OCI-LY3 (cell line): Measurements from ENCODE around the gene STMP1.

Source experiments
- CTCF ChIP-seq: fragments of 200-600, 300-600 bp; sonication (generic); IDR thresholded peaks from 2 replicates; pipeline ENCODE4 v1.5.1; 2014; ENCODE audit warnings: antibody characterized with exemption, low read length, low read depth
- EZH2phosphoT487 ChIP-seq: fragments of 200-600 bp; shearing (Covaris generic); IDR thresholded peaks from 2 replicates; pipeline ENCODE4 v1.6.1; 2018; ENCODE audit warnings: antibody characterized with exemption, mixed run types, low read depth

- no peak for TF ChIP-seq EZH2phosphoT487
- peak; percentile 79 for TF ChIP-seq CTCF
Observed at GRCh38 chr7:135672560-135673359, 10.4 kb downstream of the STMP1 start.
